ENCODE results near the gene C18orf32. TPM values are rescaled to one million over a fixed set of nuclear protein-coding genes. Genes with fewer than 3 reads are reported as not detected.
"Not testable (repeated sequence)": the region's sequence is repeated elsewhere in the genome, so short reads cannot be mapped to it uniquely, and the experiment has no call there.

The C18orf32 gene
- 8.5 TPM for polyA plus RNA-seq (2012; ENCODE audit: insufficient read depth, insufficient read length)

- H3K4me3 ChIP-seq (ENCODE audit: low read length), result peak within 1 kb of the TSS; percentile 61
- peak; percentile 89 for DNase-seq (ENCODE audit: low read depth, low spot score)
These were observed at the start of gene C18orf32 for GRCh38 chr18:49486953-49487710. Gene C18orf32, minus strand, starts transcription at chr18:49487234. Its CDS starts 3,486 bp downstream, at chr18:49483748.

- no peak for DNase-seq (ENCODE audit: low read depth, low spot score)
- H3K4me3 ChIP-seq (ENCODE audit: low read length), result no peak overlapping the region
These were observed 48.0 kb upstream of the C18orf32 start for GRCh38 chr18:49534846-49535601.

DNA sequence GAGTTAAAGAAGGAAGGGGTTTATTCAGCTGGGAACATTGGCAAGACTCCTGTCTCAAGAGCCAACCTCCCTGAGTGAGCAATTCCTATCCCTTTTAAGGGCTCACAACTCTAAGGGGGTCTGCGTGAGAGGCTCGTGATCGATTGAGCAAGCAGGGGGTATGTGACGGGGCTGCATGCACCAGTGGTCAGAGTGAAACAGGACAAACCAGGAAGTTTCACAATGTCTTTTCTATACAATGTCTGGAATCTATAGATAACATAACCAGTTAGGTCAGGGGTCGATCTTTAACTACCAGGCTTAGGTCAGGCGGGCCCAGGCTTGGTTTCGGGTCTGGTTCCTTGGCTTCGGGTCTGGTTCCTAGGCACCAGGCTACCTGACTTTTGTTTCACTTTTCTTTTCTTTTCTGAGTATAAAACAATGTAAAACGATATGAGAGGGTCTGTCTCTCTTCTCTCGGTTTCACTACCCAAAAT lies 44.7 kb upstream of the C18orf32 start:
- no peak for DNase-seq (ENCODE audit: low read depth, low spot score)

DNA sequence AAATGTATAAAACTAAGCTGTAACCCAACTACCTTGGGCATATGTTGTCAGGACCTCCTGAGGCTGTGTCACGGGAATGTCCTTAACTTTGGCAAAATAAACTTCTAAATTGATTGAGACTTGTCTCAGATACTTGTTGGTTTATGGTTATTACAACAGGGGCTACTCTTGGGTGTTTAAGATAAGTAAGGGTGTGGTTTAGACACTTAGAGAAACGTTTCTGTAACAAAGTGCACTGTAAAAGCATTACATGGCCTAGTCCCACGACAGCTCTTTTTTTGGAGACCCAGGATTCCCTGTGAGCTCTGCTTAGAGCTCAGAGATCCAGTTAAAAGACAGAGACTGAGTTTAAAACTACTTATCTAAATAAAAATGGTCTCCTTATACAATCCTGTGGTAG lies 42.6 kb upstream of the C18orf32 start:
- DNase-seq (ENCODE audit: low read depth, low spot score), result no peak
- H3K4me3 ChIP-seq (ENCODE audit: low read length), result no peak overlapping the region

More for the DNA sequence above, 44.7 kb upstream of the C18orf32 start:
- H3K4me3 ChIP-seq (ENCODE audit: low read length), result no peak overlapping the region

DNA sequence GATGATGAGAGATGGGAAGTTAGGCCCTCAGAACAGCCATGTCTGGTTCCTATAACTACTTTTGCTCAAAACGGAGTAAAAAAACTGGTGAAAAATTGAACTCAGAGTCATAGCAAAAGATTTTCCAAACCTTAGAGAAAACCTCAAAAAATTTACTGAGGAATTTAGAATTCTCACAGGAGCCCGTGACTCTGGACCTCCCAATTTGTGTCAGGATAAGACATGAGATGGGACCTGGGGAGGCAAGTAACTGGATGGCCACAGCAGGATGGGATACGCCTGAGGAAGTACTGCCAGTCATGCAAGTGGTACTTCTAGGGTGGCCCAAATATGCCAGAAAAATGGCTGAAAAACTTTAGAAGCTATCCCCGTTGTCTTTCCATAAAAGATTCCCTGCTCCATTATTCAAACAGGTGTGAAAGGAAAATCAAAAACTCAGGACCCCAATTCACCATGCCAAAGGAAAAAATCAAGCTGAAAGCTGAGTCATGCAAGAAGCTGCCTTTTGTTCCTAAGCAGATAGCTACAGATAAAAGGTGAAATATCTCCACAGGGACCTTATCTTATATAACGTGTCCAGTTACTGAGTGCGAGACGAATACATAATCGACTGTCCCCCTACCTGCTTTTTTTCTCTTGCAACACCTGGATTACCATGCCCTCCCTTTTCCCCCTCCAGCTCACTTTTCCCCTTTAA lies 40.7 kb upstream of the C18orf32 start:
- H3K4me3 ChIP-seq (ENCODE audit: low read length), result no peak overlapping the region
- no peak for DNase-seq (ENCODE audit: low read depth, low spot score)

DNA sequence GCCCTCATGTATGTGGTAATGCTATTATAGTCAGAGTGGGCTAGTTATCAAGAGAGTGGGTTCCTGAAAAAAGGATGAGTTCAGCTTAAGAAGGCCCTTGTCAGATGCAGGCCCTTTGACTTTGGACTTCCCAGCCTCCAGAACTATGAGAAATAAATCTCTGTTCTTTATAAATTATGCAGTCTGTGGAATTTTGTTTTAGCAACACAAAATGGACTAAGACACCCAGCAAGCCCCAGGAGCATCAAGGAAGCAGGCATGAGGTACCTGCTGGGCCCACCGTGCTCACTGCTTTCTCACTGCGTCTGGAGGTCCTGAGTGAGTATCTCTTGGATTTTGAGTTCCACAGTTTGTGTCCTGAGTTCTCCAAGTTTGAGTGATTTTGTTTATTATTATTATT lies 38.9 kb upstream of the C18orf32 start:
- no peak overlapping the region for H3K4me3 ChIP-seq (ENCODE audit: low read length)
- DNase-seq (ENCODE audit: low read depth, low spot score), result no peak

- H3K4me3 ChIP-seq (ENCODE audit: low read length), result no peak overlapping the region
- no peak for DNase-seq (ENCODE audit: low read depth, low spot score)
These were observed 37.9 kb upstream of the C18orf32 start for GRCh38 chr18:49524951-49525350.

- DNase-seq (ENCODE audit: low read depth, low spot score), result no peak
These were observed 37.3 kb upstream of the C18orf32 start for GRCh38 chr18:49524349-49524748.

GRCh38 chr18:49523580-49524093 lies 36.6 kb upstream of the C18orf32 start:
- not testable (repeated sequence) for H3K4me3 ChIP-seq (ENCODE audit: low read length); DNase-seq (ENCODE audit: low read depth, low spot score)

More at GRCh38 chr18:49524349-49524748, 37.3 kb upstream of the C18orf32 start:
- no peak overlapping the region for H3K4me3 ChIP-seq (ENCODE audit: low read length)

DNA sequence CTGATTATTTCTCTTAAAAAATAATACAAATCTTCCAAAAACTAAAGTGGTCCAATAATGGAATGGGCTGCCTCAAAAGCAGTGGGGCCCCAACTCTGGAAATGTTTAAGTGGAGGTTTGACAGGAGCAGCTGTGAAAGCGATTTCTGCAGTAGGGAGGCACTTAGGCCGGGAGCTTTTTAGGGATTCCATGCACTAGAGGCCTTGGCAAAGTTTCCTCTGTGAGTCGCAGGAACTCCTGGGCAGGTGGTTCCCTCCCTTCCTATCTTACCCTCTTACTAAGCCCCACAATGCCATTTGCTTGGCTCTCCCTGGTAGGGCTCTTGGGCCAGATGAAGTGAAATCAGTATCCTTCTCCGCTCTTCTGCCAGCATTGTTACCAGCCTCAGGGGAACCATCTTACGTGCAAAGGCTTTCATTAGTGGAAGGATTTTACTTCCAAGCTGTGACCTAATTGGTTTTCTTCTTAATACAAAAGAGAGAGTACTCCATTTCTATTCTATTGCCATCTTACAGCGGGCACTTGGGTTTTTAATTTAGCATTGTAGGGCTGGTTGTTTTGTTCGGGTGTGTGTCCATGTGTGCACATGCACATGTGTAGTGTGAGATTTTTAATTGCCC lies 34.3 kb upstream of the C18orf32 start:
- no peak overlapping the region for H3K4me3 ChIP-seq (ENCODE audit: low read length)
- DNase-seq (ENCODE audit: low read depth, low spot score), result no peak

DNA sequence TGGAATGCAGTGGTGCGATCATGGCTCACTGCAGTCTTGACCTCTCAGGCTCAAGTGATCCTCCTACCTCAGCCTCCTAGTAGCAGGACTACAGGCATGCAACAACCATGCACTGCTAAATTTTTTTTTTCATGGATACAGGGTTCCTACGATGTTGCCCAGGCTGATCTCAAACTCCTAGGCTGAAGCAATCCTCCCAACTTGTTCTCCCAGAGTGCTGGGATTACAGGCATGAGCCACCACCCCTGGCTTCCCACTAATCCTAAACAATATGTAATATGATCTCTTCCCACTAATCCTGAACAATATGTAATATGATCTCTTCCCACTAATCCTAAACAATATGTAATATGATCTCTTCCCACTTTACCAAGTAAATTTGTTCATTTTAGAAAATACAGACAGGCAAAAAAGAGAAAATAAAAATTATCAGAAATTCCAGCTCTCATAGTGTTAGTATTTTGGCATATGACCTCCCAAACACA lies 33.7 kb upstream of the C18orf32 start:
- no peak for DNase-seq (ENCODE audit: low read depth, low spot score)
- no peak overlapping the region for H3K4me3 ChIP-seq (ENCODE audit: low read length)

GRCh38 chr18:49519101-49519971 lies 32.3 kb upstream of the C18orf32 start:
- no peak overlapping the region for H3K4me3 ChIP-seq (ENCODE audit: low read length)
- no peak for DNase-seq (ENCODE audit: low read depth, low spot score)

DNA sequence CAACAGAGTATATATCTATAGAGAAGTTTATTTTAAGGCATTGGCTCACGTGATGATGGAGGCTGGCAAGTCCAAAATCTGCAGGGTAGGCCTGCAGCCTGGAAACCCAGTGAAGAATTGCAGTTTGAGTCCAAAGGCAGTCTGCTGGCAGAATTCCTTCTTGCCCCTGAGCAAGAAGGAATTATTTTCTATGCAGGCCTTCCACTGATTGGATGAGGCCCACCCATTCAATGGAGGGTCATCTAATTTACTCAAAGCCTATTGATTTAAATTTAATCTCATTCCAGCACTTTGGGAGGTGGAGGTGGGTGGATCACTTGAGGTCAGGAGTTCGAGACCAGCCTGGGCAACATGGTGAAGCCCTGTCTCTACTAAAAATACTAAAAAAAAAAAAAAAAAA lies 30.4 kb upstream of the C18orf32 start:
- no peak overlapping the region for H3K4me3 ChIP-seq (ENCODE audit: low read length)
- DNase-seq (ENCODE audit: low read depth, low spot score), result no peak

GRCh38 chr18:49515516-49515915 lies 28.5 kb upstream of the C18orf32 start:
- H3K4me3 ChIP-seq (ENCODE audit: low read length), result no peak overlapping the region
- no peak for DNase-seq (ENCODE audit: low read depth, low spot score)

GRCh38 chr18:49515003-49515402 lies 28.0 kb upstream of the C18orf32 start:
- not testable (repeated sequence) for DNase-seq (ENCODE audit: low read depth, low spot score); H3K4me3 ChIP-seq (ENCODE audit: low read length)

DNA sequence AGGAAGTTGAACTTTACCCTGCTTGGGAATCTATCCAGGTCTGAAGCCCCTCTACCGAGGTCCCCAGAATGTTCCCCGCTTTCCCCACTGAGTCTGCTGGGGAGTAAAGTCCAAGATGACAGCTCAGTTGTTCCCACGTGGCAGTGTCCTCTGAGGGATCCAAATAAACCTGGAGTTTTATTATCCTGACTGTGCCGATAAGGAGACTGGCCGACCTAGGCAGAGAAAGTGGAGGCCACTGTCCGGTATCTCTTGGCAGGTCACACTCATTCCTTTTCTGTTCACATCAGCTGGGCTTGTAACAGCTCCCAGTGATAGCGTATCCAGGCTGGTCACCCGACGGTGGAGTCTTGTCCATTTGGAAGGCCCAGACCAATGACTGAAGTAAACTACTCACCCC lies 27.5 kb upstream of the C18orf32 start:
- H3K4me3 ChIP-seq (ENCODE audit: low read length), result no peak overlapping the region
- no peak for DNase-seq (ENCODE audit: low read depth, low spot score)

DNA sequence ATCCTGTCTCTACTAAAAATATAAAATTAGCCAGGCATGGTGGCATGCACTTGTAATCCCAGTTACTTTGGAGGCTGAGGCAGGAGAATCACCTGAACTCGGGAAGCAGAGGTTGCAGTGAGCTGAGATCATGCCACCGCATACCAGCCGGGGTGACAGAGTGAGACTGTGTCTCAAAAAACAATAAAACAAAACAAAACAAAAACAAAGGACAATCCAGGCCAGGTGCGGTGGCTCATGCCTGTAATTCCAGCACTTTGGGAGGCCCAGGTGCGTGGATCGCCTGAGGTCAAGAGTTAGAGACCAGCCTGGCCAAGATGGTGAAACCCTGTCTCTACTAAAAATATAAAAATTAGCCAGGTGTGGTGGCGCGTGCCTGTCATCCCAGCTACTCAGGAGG lies 25.8 kb upstream of the C18orf32 start:
- not testable (repeated sequence) for H3K4me3 ChIP-seq (ENCODE audit: low read length); DNase-seq (ENCODE audit: low read depth, low spot score)

Data from Jurkat, Clone E6-1 (cell line).